Stimulated activated CD4-positive, alpha-beta T cell treated with anti-CD3 and anti-CD28 coated beads, Interleukin-4, amount 100 ng/mL, for 1 hour (primary cell): ENCODE measurements around the gene VTCN1.
"Not testable (repeated sequence)": the region's sequence is repeated elsewhere in the genome, so short reads cannot be mapped to it uniquely, and the experiment has no call there.

Source experiments
- DNase-seq: peaks from one replicate; pipeline ENCODE4 v3.0.0-alpha.2; 2020

VTCN1 gene

DNA sequence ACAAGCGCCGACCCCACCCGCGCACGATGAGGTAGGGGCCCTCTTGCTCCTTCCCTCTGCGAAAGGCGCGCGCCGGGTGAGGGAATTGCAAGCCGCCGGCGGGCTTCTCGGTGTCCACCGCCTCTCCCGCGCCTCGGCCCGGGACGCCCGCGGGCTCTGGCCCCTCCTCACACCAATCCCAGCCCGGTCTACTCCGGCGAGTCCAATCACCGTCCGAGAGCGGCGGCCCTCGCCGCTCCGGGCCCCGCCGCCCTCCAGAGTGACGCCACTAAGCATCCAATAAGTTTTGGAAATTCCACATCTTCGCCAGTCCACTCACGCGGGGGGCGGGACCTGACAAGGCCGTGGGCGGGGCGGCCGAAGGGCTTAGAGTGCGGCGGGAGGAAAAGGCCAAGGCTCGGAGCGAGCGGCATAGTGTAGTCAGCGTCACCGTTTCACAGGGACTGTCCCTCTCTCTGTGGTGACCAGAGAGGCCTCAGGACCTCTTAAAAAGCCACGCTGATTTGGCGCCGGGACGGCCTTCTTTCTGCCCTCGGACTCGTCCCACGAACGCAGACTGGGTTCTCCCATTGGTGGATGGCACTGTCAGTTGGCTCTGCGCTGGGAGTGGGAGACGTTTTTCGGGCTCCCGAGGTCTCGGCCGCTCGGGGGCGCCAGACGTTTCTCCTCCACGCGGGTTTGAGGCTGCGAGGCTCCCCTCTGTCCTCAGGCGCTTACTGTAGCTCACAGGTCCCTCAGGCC, 89.0 kb downstream of the VTCN1 start, which contains the start of gene TRIM45:
Gene TRIM45, minus strand, starts transcription at position 161 of the 741 bp plus-strand sequence. CDS start 548 bp downstream, outside the sequence.
- DNase-seq: peak; percentile 82

DNA sequence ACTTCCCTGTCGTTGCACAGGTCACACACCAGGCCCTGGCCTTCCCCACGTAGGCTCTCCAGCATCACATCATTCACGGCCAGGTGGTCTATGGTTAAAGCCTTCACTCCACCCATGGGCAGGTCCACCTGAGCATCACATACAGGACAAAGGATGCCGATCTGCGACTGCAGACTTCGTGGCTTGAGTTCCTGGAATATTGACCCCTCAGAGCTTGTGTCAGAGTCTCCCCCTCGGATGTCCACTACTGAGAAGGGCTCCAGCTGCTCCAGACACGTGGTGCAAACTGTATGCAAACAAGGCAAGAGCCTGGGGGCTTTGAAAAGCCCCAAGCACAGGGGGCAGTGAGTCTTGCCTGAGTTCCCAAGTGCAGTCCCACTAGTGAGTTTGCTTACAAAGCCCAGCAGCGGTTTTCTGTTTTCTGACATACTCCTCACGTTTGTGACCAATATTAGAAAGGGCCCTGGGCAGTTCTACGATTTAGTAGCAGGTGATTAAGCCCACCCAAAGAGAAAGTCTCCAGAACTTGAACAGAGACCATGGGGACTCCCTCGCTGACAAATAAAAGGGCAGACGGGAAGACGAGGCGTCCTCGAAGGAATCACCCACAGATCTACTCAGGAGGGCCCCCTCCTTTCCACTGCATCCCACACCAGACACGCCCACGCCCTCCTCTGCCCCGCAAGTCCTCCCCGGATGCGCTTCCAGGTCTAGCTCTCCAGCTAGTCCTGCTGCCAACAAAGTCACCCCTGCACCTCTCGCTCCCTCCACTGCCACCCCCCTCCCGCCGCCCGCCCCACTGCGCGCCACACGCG, 89.7 kb downstream of the VTCN1 start:
- DNase-seq: no peak

DNA sequence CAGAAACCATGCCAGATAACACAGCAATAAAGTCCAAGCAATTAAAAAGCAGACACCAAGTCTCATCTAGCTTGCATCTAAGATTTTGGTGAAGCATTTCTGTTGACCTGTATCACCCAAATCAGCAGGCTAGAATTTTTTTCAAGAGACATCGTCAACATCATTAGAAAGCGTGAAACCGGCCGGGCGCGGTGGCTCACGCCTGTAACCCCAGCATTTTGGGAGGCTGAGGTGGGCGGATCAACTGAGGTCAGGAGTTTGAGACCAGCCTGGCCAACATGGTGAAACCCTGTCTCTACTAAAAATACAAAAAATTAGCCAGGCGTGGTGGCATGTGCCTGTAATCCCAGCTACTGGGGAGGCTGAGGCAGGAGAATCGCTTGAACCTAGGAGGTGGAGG, 91.6 kb downstream of the VTCN1 start:
- DNase-seq: not testable (repeated sequence)

GRCh38 chr1:117118137-117118536, 92.6 kb downstream of the VTCN1 start:
- DNase-seq: no peak

- no peak for DNase-seq
Measured at GRCh38 chr1:117117697-117118096, 93.0 kb downstream of the VTCN1 start.

GRCh38 chr1:117116784-117117130, 94.0 kb downstream of the VTCN1 start:
- DNase-seq: no peak

DNA sequence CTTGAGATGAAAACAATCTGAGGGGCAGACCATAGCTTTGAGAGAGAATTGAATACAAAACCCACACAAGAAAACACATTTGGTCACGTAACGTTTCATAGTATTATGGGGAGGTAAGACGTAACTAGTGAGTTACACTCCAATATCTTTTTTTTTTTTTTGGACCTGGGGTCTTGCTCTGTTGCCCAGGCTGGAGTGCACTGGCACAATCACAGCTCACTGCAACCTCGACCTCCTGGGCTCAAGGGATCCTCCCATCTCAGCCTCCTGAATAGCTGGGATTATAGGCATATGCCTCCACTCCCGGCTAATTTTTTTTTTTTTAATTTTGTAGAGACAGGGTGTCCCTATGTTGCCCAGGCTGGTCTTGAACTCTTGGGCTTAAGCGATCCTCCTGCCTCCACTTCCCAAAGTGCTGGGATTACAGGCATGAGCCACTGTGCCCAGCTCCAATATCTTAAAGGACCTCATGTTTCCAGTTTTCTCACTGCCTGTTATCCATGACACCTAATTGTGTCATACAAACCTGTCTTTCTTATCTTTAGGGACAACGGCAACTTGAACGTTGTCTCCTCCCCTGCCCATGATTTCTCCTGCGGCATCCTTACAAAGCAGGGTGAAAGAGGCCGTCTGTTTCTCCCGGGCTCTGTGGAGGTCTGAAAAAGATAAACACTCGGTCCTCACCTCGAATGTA, 94.5 kb downstream of the VTCN1 start:
- DNase-seq: no peak

GRCh38 chr1:117114877-117115276, 95.8 kb downstream of the VTCN1 start:
- no peak for DNase-seq

- DNase-seq: no peak
Measured at GRCh38 chr1:117113199-117113598, 97.5 kb downstream of the VTCN1 start.

GRCh38 chr1:117112047-117112717, 98.5 kb downstream of the VTCN1 start:
- DNase-seq: no peak

GRCh38 chr1:117110774-117111173, 100.0 kb downstream of the VTCN1 start:
- no peak for DNase-seq

DNA sequence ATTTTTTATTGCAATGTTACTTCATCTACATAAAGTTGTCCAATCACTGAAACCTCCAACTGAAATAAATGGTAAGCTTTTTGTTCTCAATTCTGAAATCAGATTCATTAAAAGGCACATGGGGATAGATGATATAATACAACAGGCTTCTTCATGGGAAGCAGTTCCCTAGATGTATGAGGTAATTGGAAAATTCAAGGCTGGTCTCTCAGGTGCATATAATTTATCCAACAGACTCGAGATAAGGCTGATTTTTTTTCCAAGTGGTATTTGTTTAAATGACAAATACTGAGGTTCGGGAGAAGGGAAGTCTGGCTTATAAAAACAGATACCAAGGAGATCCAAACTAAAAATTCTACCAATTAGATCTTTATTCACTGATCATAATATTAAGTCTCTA, 103.4 kb downstream of the VTCN1 start:
- no peak for DNase-seq

DNA sequence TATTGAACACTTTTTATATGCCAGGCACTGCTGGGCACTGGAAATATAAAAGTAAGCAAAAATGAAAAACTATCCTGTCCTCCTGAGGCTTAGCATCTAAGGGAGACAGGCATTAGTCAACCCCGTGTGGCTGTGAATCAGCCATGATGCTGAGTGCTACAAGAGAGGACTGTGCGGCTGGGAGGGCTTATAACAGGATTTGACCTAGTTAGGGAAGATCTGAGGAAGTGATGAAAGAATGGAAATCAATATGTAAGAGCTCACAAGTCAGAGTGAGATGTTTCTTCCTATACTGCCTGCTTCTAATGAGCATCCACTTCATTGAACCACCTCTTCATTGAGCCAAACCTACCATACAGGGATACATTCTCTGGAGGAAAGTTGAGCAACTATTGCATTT, 104.2 kb downstream of the VTCN1 start:
- no peak for DNase-seq

DNA sequence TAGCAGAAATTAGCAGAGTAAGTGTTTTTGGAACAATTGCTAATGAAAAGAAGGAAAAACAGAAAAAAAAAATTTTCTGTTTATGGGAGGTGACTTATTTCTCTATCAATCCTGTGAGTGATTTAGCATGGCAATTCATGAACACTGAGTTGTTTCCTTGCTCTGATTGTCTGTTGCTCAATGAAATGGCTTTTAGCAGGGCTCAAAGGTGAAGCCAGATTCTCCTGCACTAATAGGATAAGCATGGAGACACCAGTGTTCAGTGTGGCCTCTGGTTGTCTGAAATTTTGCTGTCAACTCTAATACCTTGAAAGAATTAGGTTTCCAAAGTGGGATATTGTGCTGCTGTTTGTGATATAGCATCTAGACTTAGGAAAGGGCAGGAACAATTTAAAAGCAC, 105.0 kb downstream of the VTCN1 start:
- no peak for DNase-seq

- DNase-seq: no peak
Measured at GRCh38 chr1:117104986-117105385, 105.7 kb downstream of the VTCN1 start.

- not testable (repeated sequence) for DNase-seq
Measured at GRCh38 chr1:117101858-117102257, 108.9 kb downstream of the VTCN1 start.

DNA sequence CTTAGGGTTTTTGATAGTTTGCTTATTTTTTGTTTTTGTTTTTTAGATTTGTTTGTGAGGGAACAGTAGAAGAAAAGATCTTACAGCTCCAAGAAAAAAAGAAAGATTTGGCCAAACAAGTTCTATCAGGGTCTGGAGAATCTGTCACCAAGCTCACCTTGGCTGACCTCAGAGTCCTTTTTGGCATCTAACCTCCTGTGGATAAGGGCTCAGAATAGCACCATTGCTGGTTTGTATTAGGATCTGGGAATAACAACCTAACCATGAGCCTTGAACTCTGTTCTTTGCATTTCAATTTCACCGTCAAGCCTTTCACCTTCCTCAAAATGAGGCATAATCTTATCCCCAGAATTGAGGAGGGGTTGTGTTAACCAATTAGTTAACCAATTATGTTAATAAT, 109.4 kb downstream of the VTCN1 start:
- no peak for DNase-seq

GRCh38 chr1:117098287-117098890, 112.3 kb downstream of the VTCN1 start:
- DNase-seq: no peak

DNA sequence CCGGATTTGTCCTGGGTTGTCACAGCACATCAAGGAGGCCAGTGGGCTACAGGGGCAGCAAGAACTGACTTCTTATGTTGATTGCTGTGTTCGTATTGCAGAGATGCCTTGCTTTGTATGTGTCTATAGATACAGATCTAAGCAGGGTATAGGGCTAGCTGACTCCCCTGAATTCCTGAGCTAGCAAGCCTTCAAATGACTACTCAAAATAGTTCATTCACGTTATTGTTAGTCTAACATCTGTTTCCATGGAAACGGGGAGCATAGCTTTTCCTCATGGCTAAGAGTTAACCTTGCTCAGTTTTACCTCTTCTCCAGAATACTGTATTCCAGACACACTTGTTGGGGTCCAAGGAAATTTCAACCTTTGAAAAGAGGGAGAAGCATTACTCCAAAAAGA, 113.3 kb downstream of the VTCN1 start:
- DNase-seq: no peak

- no peak for DNase-seq
Measured at GRCh38 chr1:117096951-117097408, 113.7 kb downstream of the VTCN1 start.

GRCh38 chr1:117094841-117095604, 115.7 kb downstream of the VTCN1 start:
- DNase-seq: no peak
